K562 (cell line): ENCODE results near the gene ZMIZ1. TPM values are rescaled to one million over a fixed set of nuclear protein-coding genes. Genes with fewer than 3 reads are reported as not detected.

Source experiments
- ATAC-seq: fragments of 200-7000 bp; cut with Tn5 transposase; 3 replicates; pipeline ENCODE4 v1.9.1; 2020; ENCODE audit warnings: moderate library complexity
- BruUV-seq: library from RNA; stranded (reverse); fragments of 400-500 nt; replicated peaks from 2 replicates; lab custom pipeline; 2021; lab: Mats Ljungman, UMichigan
- CTCF ChIA-PET: fragments of 300-600 bp; formaldehyde crosslinking; extraction: SDS; loops from one replicate; lab custom pipeline; 2021; ENCODE audit warnings: low intra/inter-chr PET ratio; lab: Yijun Ruan, JAX
- POLR2A ChIA-PET: fragments of 300-600, 350-650 bp; sonication (Branson Sonifier 250); formaldehyde crosslinking; extraction: SDS; loops from one replicate; lab custom pipeline; 2021; ENCODE audit warnings: antibody characterized with exemption, inconsistent platforms; lab: Yijun Ruan, JAX
- DNase-seq, 4 experiments: peaks; one replicate each; pipeline versions ENCODE4 v3.0.0 to v3.0.0-alpha.2; 2011 to 2018; ENCODE audit warnings: low spot score in 3 of 4, mixed read lengths in 3 of 4; ENCODE audit errors: extremely low read depth in 1 of 4
- FAIRE-seq: peaks from 2 replicates; lab custom pipeline; 2011; peaks lifted over from hg19 to GRCh38; lab: Jason Lieb, UNC
- H2AFZ ChIP-seq: 2 replicates; pipeline ENCODE4 v1.6.0; 2011; ENCODE audit warnings: low read depth, low read length, control low read depth, inconsistent platforms
- H3K27ac ChIP-seq: fragments of 200-600 bp; 3 replicates; pipeline ENCODE4 v1.8.0; 2011; ENCODE audit warnings: low read depth, mild to moderate bottlenecking, control low read depth, inconsistent platforms, low read length, moderate library complexity, mixed read lengths; ENCODE audit errors: extremely low read depth
- H3K27me3 ChIP-seq, 2 experiments: fragments of 300-600 bp in 1 of 2; 2 replicates in 1 of 2; 3 replicates in 1 of 2; pipeline versions ENCODE4 v1.6.0 to v1.8.0; 2011; ENCODE audit warnings: inconsistent platforms in 2 of 2, low read length in 2 of 2, mild to moderate bottlenecking in 1 of 2, mixed read lengths in 1 of 2, moderate library complexity in 1 of 2; ENCODE audit not compliant: control insufficient read depth in 2 of 2, insufficient read depth in 2 of 2
- H3K36me3 ChIP-seq: fragments of 300-600 bp; 3 replicates; pipeline ENCODE4 v1.8.0; 2011; ENCODE audit warnings: mild to moderate bottlenecking, low read length, inconsistent platforms; ENCODE audit not compliant: control insufficient read depth, insufficient read depth
- H3K4me1 ChIP-seq, 2 experiments: fragments of 200-600 bp in 1 of 2; replicated peaks in 1 of 2; 2 replicates in 1 of 2; 3 replicates in 1 of 2; pipeline versions ENCODE4 v1.5.1 to v1.8.0; 2011; ENCODE audit warnings: inconsistent platforms in 2 of 2, low read length in 2 of 2, mild to moderate bottlenecking in 1 of 2, mixed read lengths in 1 of 2, moderate library complexity in 1 of 2; ENCODE audit not compliant: control insufficient read depth in 2 of 2, insufficient read depth in 2 of 2
- H3K4me2 ChIP-seq: 2 replicates; pipeline ENCODE4 v1.6.1; 2011; ENCODE audit warnings: low read length, control low read depth, inconsistent platforms, mixed read lengths; ENCODE audit not compliant: insufficient read depth
- H3K4me3 ChIP-seq: fragments of 200-600 bp; sonication (generic), shearing (Covaris generic); 2 replicates; pipeline ENCODE4 v1.5.1; 2016; ENCODE audit warnings: control low read depth, inconsistent platforms
- H3K79me2 ChIP-seq: fragments of 200-600 bp; 3 replicates; pipeline ENCODE4 v1.8.0; 2011; ENCODE audit warnings: low read length, inconsistent platforms; ENCODE audit not compliant: control insufficient read depth, insufficient read depth
- H3K9ac ChIP-seq, 2 experiments: 2 replicates each; pipeline versions ENCODE4 v1.6.0 to v1.6.1; 2011; ENCODE audit warnings: low read depth in 2 of 2, low read length in 2 of 2, control low read depth in 1 of 2, inconsistent platforms in 1 of 2, mild to moderate bottlenecking in 1 of 2, mixed read lengths in 1 of 2; ENCODE audit not compliant: insufficient read depth in 1 of 2
- H3K9me1 ChIP-seq: one replicate; pipeline ENCODE4 v1.6.0; 2011; ENCODE audit warnings: inconsistent platforms, mild to moderate bottlenecking, low read length, moderate library complexity; ENCODE audit not compliant: control insufficient read depth, insufficient read depth
- H3K9me3 ChIP-seq: replicated peaks from 2 replicates; pipeline ENCODE4 v1.5.1; 2011; ENCODE audit warnings: low read depth, low read length, inconsistent platforms; ENCODE audit not compliant: control insufficient read depth, insufficient read depth
- H4K20me1 ChIP-seq: replicated peaks from 2 replicates; pipeline ENCODE4 v1.6.1; 2011; ENCODE audit warnings: low read length, inconsistent platforms, mixed read lengths; ENCODE audit not compliant: control insufficient read depth, insufficient read depth
- C11orf30 ChIP-seq: fragments of 450-650 bp; IDR thresholded peaks from 2 replicates; pipeline ENCODE4 v1.6.1; 2016; ENCODE audit warnings: low read depth, mild to moderate bottlenecking
- COPS2 ChIP-seq: fragments of 450-650 bp; conservative IDR thresholded peaks from 2 replicates; pipeline ENCODE4 v1.6.1; 2016; ENCODE audit warnings: mild to moderate bottlenecking, moderate library complexity
- MGA ChIP-seq: fragments of 450-650 bp; IDR thresholded peaks from 2 replicates; pipeline ENCODE4 v1.6.1; 2016; ENCODE audit warnings: mild to moderate bottlenecking, moderate library complexity
- SMAD3 ChIP-seq: fragments of 450-650 bp; formaldehyde crosslinking; conservative IDR thresholded peaks from 2 replicates; pipeline ENCODE4 v1.4.0; 2020; ENCODE audit warnings: mild to moderate bottlenecking
- WGBS: fragments of 100-300 bp; shearing (Covaris generic); methylation state at CpG from one replicate; pipeline ENCODE4 v1.1.6; 2016; ENCODE audit warnings: low coverage, mixed read lengths; ENCODE audit not compliant: insufficient coverage; ENCODE audit errors: missing lambda C conversion rate; 5-methylcytosine and 5-hydroxymethylcytosine counted together
- in situ Hi-C: fragments of 300-500 bp; cut with MboI; formaldehyde crosslinking; loops from 4 replicates; pipeline ENCODE4 v1.15.0; 2018; ENCODE audit warnings: inconsistent platforms, mixed read lengths
- intact Hi-C: fragments of 100-400 bp; cut with micrococcal nuclease; formaldehyde crosslinking; loops from 2 replicates; pipeline ENCODE4 v1.14.2; 2022
- polyA plus RNA-seq, 8 experiments: library from polyadenylated mRNA; depleted of rRNA in 4 of 8; stranded (reverse) in 5 of 8; unstranded in 3 of 8; fragments of >200 nt; fragmentation: Nextera tagmentation in 2 of 8; fragmentation: Illumina TruSeq in 1 of 8; extraction: Ambion mirVana in 2 of 8; extraction: Trizol in 1 of 8; gene quantifications; 2 replicates each; pipeline versions ENCODE4 v1.2.1 to v1.2.3, GENCODE V29; 2011 to 2014; ENCODE audit warnings: inconsistent platforms in 1 of 8, missing spikeins in 1 of 8
- total RNA-seq, 7 experiments: library from RNA; depleted of rRNA in 6 of 7; stranded (reverse); fragments of >200 nt in 6 of 7; fragmentation: Illumina TruSeq in 2 of 7; extraction: Trizol in 2 of 7; gene quantifications; 2 replicates each; pipeline versions ENCODE4 v1.2.1 to v1.2.3, GENCODE V29; 2011 to 2021; ENCODE audit warnings: low replicate concordance in 1 of 7
- TF ChIP-seq, protein P1 (sequence below): fragments of 450-650 bp; formaldehyde crosslinking; IDR thresholded peaks from 2 replicates; pipeline ENCODE4 v1.4.0; 2020; ENCODE audit warnings: mild to moderate bottlenecking, mixed read lengths
- TF ChIP-seq, protein P2 (sequence below): sonication (generic); formaldehyde crosslinking; IDR thresholded peaks from 2 replicates; pipeline ENCODE4 v1.8.0; 2022; ENCODE audit warnings: mild to moderate bottlenecking, missing genetic modification reagents, borderline replicate concordance

The ZMIZ1 gene
- total and polyA plus RNA-seq, 9 of the 15 experiments (the other 6 are each of a cell fraction or from before 2014, with no cell fraction given) = 1.0 to 37.3 (median 4.3) TPM

DNA sequence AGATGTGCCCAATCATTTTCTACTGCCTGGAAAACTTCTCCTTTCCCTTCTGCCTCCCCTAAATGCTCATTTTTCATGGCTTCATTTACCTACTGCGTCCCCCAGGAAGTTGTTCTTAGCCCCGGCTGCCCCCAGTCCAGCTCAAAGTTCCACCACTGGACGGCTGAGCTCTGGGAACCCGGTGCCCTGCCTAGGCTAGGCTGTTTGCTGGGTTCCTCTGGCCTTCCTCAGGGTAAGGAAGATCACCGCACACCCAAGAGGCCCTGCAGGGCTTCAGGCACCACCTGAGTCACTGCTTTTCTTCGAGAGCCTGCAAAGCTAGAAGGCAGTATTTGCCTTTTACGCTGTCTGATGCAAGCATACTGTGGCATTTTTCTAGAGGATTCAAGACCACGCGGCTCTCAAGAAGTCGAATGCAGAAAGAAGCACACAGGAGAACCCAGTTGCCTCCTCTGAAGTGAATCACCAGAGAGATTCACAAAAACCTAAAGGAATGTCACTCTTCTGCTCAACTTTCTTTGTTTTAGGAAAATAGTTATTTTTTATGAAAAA lies 46.7 kb upstream of the ZMIZ1 start:
- POLR2A ChIA-PET = interaction anchor here (0.5 to 2.3 kb wide), 3 partner anchors 11 to 58 kb away, joined by 3 to 10 read pairs (median 4); no protein-coding TSS in a partner anchor
- H3K9me3 ChIP-seq = 0 out of 2 replicates have a peak, but pooled peaks cover 5% of the 10 kb centered on the region
- CTCF ChIA-PET = no interaction called here
- FAIRE-seq (no peak), DNase-seq (no peak), ATAC-seq (no peak)
- 0 out of 2 replicates have a peak, but pooled peaks cover 3% of the 10 kb centered on the region for H4K20me1 ChIP-seq
- H2AFZ ChIP-seq = peak overlapping the region; percentile 41
- no TSS peak for BruUV-seq
- H3K9me1 ChIP-seq = peaks cover 1% of the 10 kb centered on the region
- H3K36me3 ChIP-seq = no peaks in the 10 kb centered on the region
- no peak overlapping the region for H3K27ac ChIP-seq
- no peak overlapping the region for H3K4me3 ChIP-seq
- no peaks in the 10 kb centered on the region for H3K27me3 ChIP-seq
- 56% methylated on average over 10 of the region's 10 CpGs for WGBS
- no peak overlapping the region for H3K9ac ChIP-seq
- in situ Hi-C loops = no loop called here
- H3K4me2 ChIP-seq = no peak overlapping the region
- intact Hi-C loops = loop anchor here (5.0 kb wide), 1 partner anchor 45 kb away; the partner anchor contains the start of gene ZMIZ1
- no peaks in the 10 kb centered on the region for H3K79me2 ChIP-seq
- peaks cover 22 to 54% of the 10 kb centered on the region in 2 experiments; a peak in 4 of 5 replicates for H3K4me1 ChIP-seq
- TF ChIP-seq C11orf30 (no peak), COPS2 (no peak), MGA (0 out of 2 replicates have a peak, but pooled peaks have one; percentile 16), SMAD3 (no peak)
- TF ChIP-seq, protein P1, sequence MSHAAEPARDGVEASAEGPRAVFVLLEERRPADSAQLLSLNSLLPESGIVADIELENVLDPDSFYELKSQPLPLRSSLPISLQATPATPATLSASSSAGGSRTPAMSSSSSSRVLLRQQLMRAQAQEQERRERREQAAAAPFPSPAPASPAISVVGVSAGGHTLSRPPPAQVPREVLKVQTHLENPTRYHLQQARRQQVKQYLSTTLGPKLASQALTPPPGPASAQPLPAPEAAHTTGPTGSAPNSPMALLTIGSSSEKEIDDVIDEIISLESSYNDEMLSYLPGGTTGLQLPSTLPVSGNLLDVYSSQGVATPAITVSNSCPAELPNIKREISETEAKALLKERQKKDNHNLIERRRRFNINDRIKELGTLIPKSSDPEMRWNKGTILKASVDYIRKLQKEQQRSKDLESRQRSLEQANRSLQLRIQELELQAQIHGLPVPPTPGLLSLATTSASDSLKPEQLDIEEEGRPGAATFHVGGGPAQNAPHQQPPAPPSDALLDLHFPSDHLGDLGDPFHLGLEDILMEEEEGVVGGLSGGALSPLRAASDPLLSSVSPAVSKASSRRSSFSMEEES = no peak
- TF ChIP-seq, protein P2, sequence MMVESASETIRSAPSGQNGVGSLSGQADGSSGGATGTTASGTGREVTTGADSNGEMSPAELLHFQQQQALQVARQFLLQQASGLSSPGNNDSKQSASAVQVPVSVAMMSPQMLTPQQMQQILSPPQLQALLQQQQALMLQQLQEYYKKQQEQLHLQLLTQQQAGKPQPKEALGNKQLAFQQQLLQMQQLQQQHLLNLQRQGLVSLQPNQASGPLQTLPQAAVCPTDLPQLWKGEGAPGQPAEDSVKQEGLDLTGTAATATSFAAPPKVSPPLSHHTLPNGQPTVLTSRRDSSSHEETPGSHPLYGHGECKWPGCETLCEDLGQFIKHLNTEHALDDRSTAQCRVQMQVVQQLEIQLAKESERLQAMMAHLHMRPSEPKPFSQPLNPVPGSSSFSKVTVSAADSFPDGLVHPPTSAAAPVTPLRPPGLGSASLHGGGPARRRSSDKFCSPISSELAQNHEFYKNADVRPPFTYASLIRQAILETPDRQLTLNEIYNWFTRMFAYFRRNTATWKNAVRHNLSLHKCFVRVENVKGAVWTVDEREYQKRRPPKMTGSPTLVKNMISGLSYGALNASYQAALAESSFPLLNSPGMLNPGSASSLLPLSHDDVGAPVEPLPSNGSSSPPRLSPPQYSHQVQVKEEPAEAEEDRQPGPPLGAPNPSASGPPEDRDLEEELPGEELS (CRISPR knock-in tag) = no peak
